ENCODE measurements around the gene UMPS.
"Not testable (repeated sequence)": the region's sequence is repeated elsewhere in the genome, so short reads cannot be mapped to it uniquely, and the experiment has no call there.

The UMPS gene

GRCh38 chr3:124714223-124714853 lies 15.9 kb upstream of the UMPS start:
- no peak for DNase-seq

GRCh38 chr3:124722589-124722988 lies 7.7 kb upstream of the UMPS start:
- no peak for DNase-seq

GRCh38 chr3:124730941-124731297 lies 667 bp downstream of the UMPS start:
- DNase-seq: no peak

- no peak for DNase-seq
Observed at GRCh38 chr3:124731760-124732159, 1.5 kb downstream of the UMPS start.

- no peak for DNase-seq
Observed at GRCh38 chr3:124741027-124741426, 10.8 kb downstream of the UMPS start.

- DNase-seq: no peak
Observed at GRCh38 chr3:124745756-124746155, 15.5 kb downstream of the UMPS start.

- no peak for DNase-seq
Observed at GRCh38 chr3:124747111-124747981, 17.1 kb downstream of the UMPS start.

- DNase-seq: no peak
Observed at GRCh38 chr3:124748560-124749198, 18.4 kb downstream of the UMPS start.

GRCh38 chr3:124749877-124750276 lies 19.6 kb downstream of the UMPS start:
- DNase-seq: not testable (repeated sequence)

- no peak for DNase-seq
Observed at GRCh38 chr3:124751501-124751900, 21.2 kb downstream of the UMPS start.

- DNase-seq: no peak
Observed at GRCh38 chr3:124752051-124752450, 21.8 kb downstream of the UMPS start.

- not testable (repeated sequence) for DNase-seq
Observed at GRCh38 chr3:124757926-124758325, 27.7 kb downstream of the UMPS start.

GRCh38 chr3:124758851-124759635 lies 28.8 kb downstream of the UMPS start:
- no peak for DNase-seq

- DNase-seq: no peak
Observed at GRCh38 chr3:124759666-124760401, 29.6 kb downstream of the UMPS start.

- DNase-seq: no peak
Observed at GRCh38 chr3:124760601-124761000, 30.3 kb downstream of the UMPS start.

GRCh38 chr3:124761250-124761796 lies 31.1 kb downstream of the UMPS start:
- peak; percentile 78 for DNase-seq

GRCh38 chr3:124761935-124762660 lies 31.8 kb downstream of the UMPS start:
- DNase-seq: no peak

- no peak for DNase-seq
Observed at GRCh38 chr3:124762661-124763011, 32.4 kb downstream of the UMPS start.

- no peak for DNase-seq
Observed at GRCh38 chr3:124763206-124763605, 33.0 kb downstream of the UMPS start.

GRCh38 chr3:124763644-124764358 lies 33.5 kb downstream of the UMPS start:
- no peak for DNase-seq

GRCh38 chr3:124764746-124765145 lies 34.5 kb downstream of the UMPS start:
- no peak for DNase-seq
